ENCODE measurements around the gene ATN1. TPM values are rescaled to one million over a fixed set of nuclear protein-coding genes. Genes with fewer than 3 reads are reported as not detected.

Gene ATN1
- total RNA-seq, 1 experiment from 2014 or later = 82.3 TPM

GRCh38 chr12:6981152-6982052 lies 53.6 kb downstream of the ATN1 start:
- intact Hi-C loops (cut with micrococcal nuclease; ENCODE audit: unreplicated experiment) = no loop called here
- ATAC-seq = no peak
- no peak for DNase-seq (ENCODE audit: low read depth, low spot score)
- Histone ChIP-seq H3K36me3 (ENCODE audit: control insufficient read depth, insufficient read depth, low read length) (no peaks in the 10 kb centered on the region), H3K27ac (ENCODE audit: low read length) (no peak overlapping the region), H3K27me3 (ENCODE audit: control insufficient read depth, insufficient read depth, low read length) (no peaks in the 10 kb centered on the region), H3K9me3 (ENCODE audit: control insufficient read depth, insufficient read depth, low read depth, low read length) (no peaks in the 10 kb centered on the region), H3K4me1 (ENCODE audit: control insufficient read depth, insufficient read depth, low read length) (no peaks in the 10 kb centered on the region), H3K4me3 (ENCODE audit: low read depth in 2 of 2, low read length in 2 of 2) (no peak overlapping the region)
- ChIA-PET POLR2A (no interaction called here), CTCF (no interaction called here)
- TF ChIP-seq CTCF (IDR thresholded peaks at IDR 0.05) (no peak), POLR2AphosphoS5 (IDR thresholded peaks at IDR 0.05; ENCODE audit: low read depth, low read length) (no peak), TCF7L2 (IDR thresholded peaks at IDR 0.05; ENCODE audit: low read depth, low read length) (no peak), SIN3A (IDR thresholded peaks at IDR 0.05; ENCODE audit: borderline replicate concordance, insufficient read depth, low read depth, low read length) (no peak), REST (IDR thresholded peaks at IDR 0.05; ENCODE audit: insufficient read depth in 1 of 2, low read depth in 2 of 2, low read length in 1 of 2) (no peak)
- BruUV-seq (replicated peaks) = no TSS peak
- in situ Hi-C loops (cut with HindIII; ENCODE audit: low pct_unique_long_range_greater_than_20kb, low sequenced_read_pairs) = no loop called here

- H3K4me3 ChIP-seq (ENCODE audit: low read depth in 2 of 2, low read length in 2 of 2) = no peak overlapping the region
- in situ Hi-C loops (cut with HindIII; ENCODE audit: low pct_unique_long_range_greater_than_20kb, low sequenced_read_pairs) = no loop called here
- no peaks in the 10 kb centered on the region for H3K36me3 ChIP-seq (ENCODE audit: control insufficient read depth, insufficient read depth, low read length)
- intact Hi-C loops (cut with micrococcal nuclease; ENCODE audit: unreplicated experiment) = no loop called here
- H3K4me1 ChIP-seq (ENCODE audit: control insufficient read depth, insufficient read depth, low read length) = no peaks in the 10 kb centered on the region
- ATAC-seq (no peak), DNase-seq (ENCODE audit: low read depth, low spot score) (no peak)
- H3K9me3 ChIP-seq (ENCODE audit: control insufficient read depth, insufficient read depth, low read depth, low read length) = no peaks in the 10 kb centered on the region
- no peak overlapping the region for H3K27ac ChIP-seq (ENCODE audit: low read length)
- H3K27me3 ChIP-seq (ENCODE audit: control insufficient read depth, insufficient read depth, low read length) = no peaks in the 10 kb centered on the region
- ChIA-PET CTCF (no interaction called here), POLR2A (interaction anchor here (0.7 kb wide), 1 partner anchor 44 kb away, joined by 4 read pairs; no protein-coding TSS in a partner anchor)
- no peak for TF ChIP-seq SIN3A (IDR thresholded peaks at IDR 0.05; ENCODE audit: borderline replicate concordance, insufficient read depth, low read depth, low read length)
- no peak for TF ChIP-seq TCF7L2 (IDR thresholded peaks at IDR 0.05; ENCODE audit: low read depth, low read length)
- no peak for TF ChIP-seq REST (IDR thresholded peaks at IDR 0.05; ENCODE audit: insufficient read depth in 1 of 2, low read depth in 2 of 2, low read length in 1 of 2)
- no peak for TF ChIP-seq POLR2AphosphoS5 (IDR thresholded peaks at IDR 0.05; ENCODE audit: low read depth, low read length)
- TF ChIP-seq CTCF (IDR thresholded peaks at IDR 0.05) = no peak
- BruUV-seq (replicated peaks) = no TSS peak
Observed at GRCh38 chr12:6982532-6982931, 54.8 kb downstream of the ATN1 start.

Data from Panc1 (cell line).